ENCODE measurements around the gene GMEB2.
"Not testable (repeated sequence)": the region's sequence is repeated elsewhere in the genome, so short reads cannot be mapped to it uniquely, and the experiment has no call there.

The GMEB2 gene

GRCh38 chr20:63586797-63587196 is 40.1 kb downstream of the GMEB2 start:
- DNase-seq: no peak

- DNase-seq: no peak
Measured at GRCh38 chr20:63585616-63586565, 41.0 kb downstream of the GMEB2 start.

- no peak for DNase-seq
Measured at GRCh38 chr20:63582382-63583063, 44.4 kb downstream of the GMEB2 start.

GRCh38 chr20:63580796-63581461 is 46.0 kb downstream of the GMEB2 start:
- DNase-seq: peak; percentile 79

GRCh38 chr20:63579017-63579694 is 47.7 kb downstream of the GMEB2 start:
- DNase-seq: no peak

- no peak for DNase-seq
Measured at GRCh38 chr20:63578224-63579016, 48.5 kb downstream of the GMEB2 start.

GRCh38 chr20:63577317-63577894 is 49.5 kb downstream of the GMEB2 start:
- DNase-seq: no peak

- no peak for DNase-seq
Measured at GRCh38 chr20:63576311-63576710, 50.6 kb downstream of the GMEB2 start.

GRCh38 chr20:63574829-63575743 is 51.8 kb downstream of the GMEB2 start:
- no peak for DNase-seq

GRCh38 chr20:63574156-63574828 is 52.6 kb downstream of the GMEB2 start, which contains the start of gene HELZ2:
Gene HELZ2, minus strand, starts transcription at chr20:63574239. Its CDS starts 1,854 bp downstream, at chr20:63572385.
- peak; percentile 82 for DNase-seq

GRCh38 chr20:63573647-63574131 is 53.2 kb downstream of the GMEB2 start:
- DNase-seq: no peak

GRCh38 chr20:63572788-63573646 is 53.9 kb downstream of the GMEB2 start:
- DNase-seq: no peak

- no peak for DNase-seq
Measured at GRCh38 chr20:63572071-63572787, 54.7 kb downstream of the GMEB2 start.

GRCh38 chr20:63571087-63571478 is 55.8 kb downstream of the GMEB2 start:
- DNase-seq: not testable (repeated sequence)

GRCh38 chr20:63570281-63571086 is 56.4 kb downstream of the GMEB2 start:
- no peak for DNase-seq

GRCh38 chr20:63568986-63569949 is 57.6 kb downstream of the GMEB2 start:
- DNase-seq: peak; percentile 77
